ENCODE results near the gene CLDN17. TPM values are rescaled to one million over a fixed set of nuclear protein-coding genes. Genes with fewer than 3 reads are reported as not detected.

The CLDN17 gene
- total RNA-seq, 1 donor from 2014 or later, result not detected

DNA sequence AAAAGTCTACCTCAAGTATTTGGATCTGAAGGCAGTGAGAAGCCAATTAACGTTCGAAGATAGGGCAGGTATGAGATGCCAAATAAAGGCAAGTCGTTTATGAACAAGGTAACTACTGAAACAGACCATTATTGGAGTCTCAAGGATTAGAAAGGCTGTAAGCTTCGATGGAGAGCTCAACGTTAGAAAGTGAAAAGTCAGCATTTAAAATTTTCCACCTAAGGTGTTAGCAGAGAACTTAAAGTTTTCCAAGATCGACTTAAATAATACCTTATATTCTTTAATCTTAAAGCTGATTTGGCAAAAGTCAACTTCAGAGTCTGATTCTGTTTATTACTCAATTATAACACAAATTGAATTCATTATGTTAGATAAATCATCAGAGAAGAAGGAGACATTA is 28.1 kb downstream of the CLDN17 start:
- no peak for DNase-seq (ENCODE audit: low spot score)
- intact Hi-C loops (cut with DNase I), result no loop called here

DNA sequence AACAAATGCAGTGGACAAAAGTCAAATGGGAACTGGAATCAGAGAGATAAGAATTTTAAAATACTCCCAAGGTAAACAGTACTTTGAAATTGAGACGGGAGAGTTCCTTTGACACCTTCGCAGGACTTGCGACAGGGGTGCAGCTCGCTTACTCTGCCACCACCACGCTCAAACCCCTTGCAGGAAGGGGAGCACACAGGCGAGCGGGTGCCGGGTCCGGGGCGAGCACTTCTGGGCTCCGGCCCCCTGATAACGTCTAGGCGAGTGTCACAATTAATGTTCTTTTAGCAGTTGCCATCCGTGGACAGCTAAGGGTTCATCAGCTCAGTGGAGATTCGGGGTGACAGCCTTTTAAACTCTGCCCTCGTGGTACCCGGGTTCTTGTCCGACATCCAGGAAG is 37.4 kb downstream of the CLDN17 start:
- DNase-seq (ENCODE audit: low spot score), result no peak
- intact Hi-C loops (cut with DNase I), result no loop called here

DNA sequence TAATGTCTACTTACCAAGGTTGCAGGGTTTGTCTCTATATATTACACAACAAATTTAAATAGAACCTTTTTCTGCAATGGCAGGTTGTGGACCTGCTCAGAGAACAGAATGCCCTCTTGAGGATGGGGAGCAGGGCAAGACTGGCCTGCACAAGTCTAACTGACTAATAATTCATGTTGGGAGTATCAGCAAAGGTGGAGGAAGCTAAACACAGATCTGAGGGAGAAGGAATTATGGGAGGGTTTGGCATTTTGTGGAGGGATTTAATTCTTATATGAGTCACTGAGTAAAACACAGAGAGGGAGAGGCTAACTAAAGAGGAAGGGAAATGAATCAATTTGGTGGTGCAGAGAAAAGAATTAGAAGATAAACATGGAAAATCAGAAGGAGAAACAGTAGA is 40.0 kb downstream of the CLDN17 start:
- intact Hi-C loops (cut with DNase I), result no loop called here
- DNase-seq (ENCODE audit: low spot score), result no peak

DNA sequence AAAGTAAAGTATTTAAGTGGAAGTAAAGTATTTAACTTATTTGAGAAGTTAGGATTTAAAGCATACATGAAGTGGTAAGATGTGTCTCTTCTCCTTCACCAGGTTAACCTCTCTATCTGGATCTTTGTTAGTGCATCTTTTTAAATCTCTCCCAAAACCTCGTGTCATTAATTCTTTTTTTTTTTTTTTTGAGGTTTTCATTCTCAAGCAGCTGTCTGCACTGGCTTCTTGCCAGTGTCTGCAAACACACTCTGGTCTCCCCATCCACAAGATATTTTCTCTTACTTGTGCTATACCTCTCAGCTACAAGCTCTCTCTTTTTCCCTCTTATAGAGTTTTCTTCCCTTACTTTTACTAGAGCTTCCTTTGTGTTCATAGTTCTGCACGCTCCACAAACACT is 49.0 kb downstream of the CLDN17 start:
- intact Hi-C loops (cut with DNase I), result no loop called here
- no peak for DNase-seq (ENCODE audit: low spot score)

DNA sequence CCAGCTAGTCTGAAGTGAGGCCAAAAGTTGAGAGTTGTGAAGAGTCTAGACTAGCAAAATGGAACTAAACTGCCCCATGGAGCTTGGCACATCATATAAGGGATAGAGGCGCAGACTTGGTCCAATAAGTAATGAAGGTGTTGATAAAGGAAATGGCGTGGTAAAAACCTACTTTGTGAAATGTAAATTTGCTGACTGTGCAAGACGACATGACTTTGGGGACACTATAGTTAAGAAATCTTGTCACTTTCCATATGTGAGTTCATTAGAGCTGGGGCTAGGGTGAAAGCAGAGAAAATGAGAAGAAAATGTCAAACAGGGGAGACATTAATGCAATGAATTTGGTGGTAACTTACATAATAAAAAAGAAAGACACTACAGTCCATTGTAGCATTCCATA is 50.1 kb downstream of the CLDN17 start:
- intact Hi-C loops (cut with DNase I), result no loop called here
- no peak for DNase-seq (ENCODE audit: low spot score)

Other genes starting within 250 kb of the CLDN17 start
- gene GRIK1, start 226.8 kb downstream of the CLDN17 start, total RNA-seq, result not detected
- not detected for gene CLDN8, start 49.3 kb upstream of the CLDN17 start, total RNA-seq
- not detected for gene KRTAP24-1, start 116.1 kb upstream of the CLDN17 start, total RNA-seq
- gene KRTAP25-1, start 122.7 kb upstream of the CLDN17 start, total RNA-seq, result not detected
- not detected for gene KRTAP26-1, start 153.5 kb upstream of the CLDN17 start, total RNA-seq
- not detected for gene KRTAP27-1, start 170.9 kb upstream of the CLDN17 start, total RNA-seq
- not detected for gene KRTAP23-1, start 181.8 kb upstream of the CLDN17 start, total RNA-seq
- gene KRTAP13-2, start 205.5 kb upstream of the CLDN17 start, total RNA-seq, result not detected
- not detected for gene KRTAP13-1, start 229.2 kb upstream of the CLDN17 start, total RNA-seq

All from cardiac septum (tissue), 1 donor.